ENCODE results near the gene KRT78.

GRCh38 chr12:52802442-52802841 is 46.4 kb downstream of the KRT78 start:
- TF ChIP-seq EZH2phosphoT487 (IDR thresholded peaks at IDR 0.05; ENCODE audit: low read depth) (no peak), CTCF (IDR thresholded peaks at IDR 0.05; ENCODE audit: low read depth, low read length) (no peak)
